ENCODE data around the gene TMEM128.
A peak's percentile ranks its signal among the peaks of the same experiment; 100 is the strongest.

The TMEM128 gene

GRCh38 chr4:4248029-4248884 is at the start of gene TMEM128:
Gene TMEM128, minus strand, starts transcription at chr4:4248223. Its CDS starts 21 bp downstream, at chr4:4248202.
- H3K9me3 Mint-ChIP-seq: no peaks in the 10 kb centered on the region
- H3K4me1 Mint-ChIP-seq (ENCODE audit: low read depth): peaks cover 28% of the 10 kb centered on the region
- DNase-seq: peak; percentile 95
- peak within 1 kb of the TSS; percentile 96 for H3K4me3 Mint-ChIP-seq
- H3K36me3 Mint-ChIP-seq (ENCODE audit: low read depth): peaks cover 45% of the 10 kb centered on the region
- peak within 1 kb of the TSS; percentile 98 for H3K27ac Mint-ChIP-seq
- no peaks in the 10 kb centered on the region for H3K27me3 Mint-ChIP-seq

GRCh38 chr4:4296283-4296846 is 48.3 kb upstream of the TMEM128 start:
- Mint-ChIP-seq H3K27ac (no peak overlapping the region), H3K4me1 (ENCODE audit: low read depth) (peaks cover 36% of the 10 kb centered on the region), H3K27me3 (no peaks in the 10 kb centered on the region), H3K36me3 (ENCODE audit: low read depth) (peaks cover 42% of the 10 kb centered on the region), H3K4me3 (no peak overlapping the region), H3K9me3 (no peaks in the 10 kb centered on the region)
- no peak for DNase-seq

GRCh38 chr4:4293279-4293678 is 45.3 kb upstream of the TMEM128 start:
- peaks cover 44% of the 10 kb centered on the region for H3K36me3 Mint-ChIP-seq (ENCODE audit: low read depth)
- no peak for DNase-seq
- H3K27me3 Mint-ChIP-seq: no peaks in the 10 kb centered on the region
- peaks cover 46% of the 10 kb centered on the region for H3K4me1 Mint-ChIP-seq (ENCODE audit: low read depth)
- no peak overlapping the region for H3K4me3 Mint-ChIP-seq
- H3K9me3 Mint-ChIP-seq: no peaks in the 10 kb centered on the region
- H3K27ac Mint-ChIP-seq: no peak overlapping the region

- H3K27ac Mint-ChIP-seq: peak within 1 kb of the TSS; percentile 94
- H3K27me3 Mint-ChIP-seq: no peaks in the 10 kb centered on the region
- H3K4me3 Mint-ChIP-seq: peak within 1 kb of the TSS; percentile 97
- peaks cover 62% of the 10 kb centered on the region for H3K36me3 Mint-ChIP-seq (ENCODE audit: low read depth)
- peak; percentile 99 for DNase-seq
- H3K9me3 Mint-ChIP-seq: no peaks in the 10 kb centered on the region
- peaks cover 61% of the 10 kb centered on the region for H3K4me1 Mint-ChIP-seq (ENCODE audit: low read depth)
Measured at GRCh38 chr4:4289941-4290850, 42.2 kb upstream of the TMEM128 start, which contains the start of the genes LYAR and ZBTB49. Gene LYAR, minus strand, starts transcription at chr4:4290154. Its CDS starts 6,412 bp downstream, at chr4:4283742. Gene ZBTB49, plus strand, starts transcription at chr4:4290251. Its CDS starts 9,695 bp downstream, at chr4:4299946.

GRCh38 chr4:4289597-4289940 is 41.5 kb upstream of the TMEM128 start:
- H3K4me1 Mint-ChIP-seq (ENCODE audit: low read depth): peaks cover 62% of the 10 kb centered on the region
- H3K4me3 Mint-ChIP-seq: peak overlapping the region; percentile 97
- H3K36me3 Mint-ChIP-seq (ENCODE audit: low read depth): peaks cover 65% of the 10 kb centered on the region
- H3K27me3 Mint-ChIP-seq: no peaks in the 10 kb centered on the region
- no peaks in the 10 kb centered on the region for H3K9me3 Mint-ChIP-seq
- no peak for DNase-seq
- H3K27ac Mint-ChIP-seq: peak overlapping the region; percentile 94

GRCh38 chr4:4289055-4289454 is 41.0 kb upstream of the TMEM128 start:
- H3K4me1 Mint-ChIP-seq (ENCODE audit: low read depth): peaks cover 65% of the 10 kb centered on the region
- no peaks in the 10 kb centered on the region for H3K9me3 Mint-ChIP-seq
- no peak for DNase-seq
- no peaks in the 10 kb centered on the region for H3K27me3 Mint-ChIP-seq
- H3K36me3 Mint-ChIP-seq (ENCODE audit: low read depth): peaks cover 70% of the 10 kb centered on the region
- H3K4me3 Mint-ChIP-seq: peak overlapping the region; percentile 97
- peak overlapping the region; percentile 94 for H3K27ac Mint-ChIP-seq

GRCh38 chr4:4288098-4288497 is 40.1 kb upstream of the TMEM128 start:
- H3K36me3 Mint-ChIP-seq (ENCODE audit: low read depth): peaks cover 79% of the 10 kb centered on the region
- H3K4me1 Mint-ChIP-seq (ENCODE audit: low read depth): peaks cover 63% of the 10 kb centered on the region
- H3K27me3 Mint-ChIP-seq: no peaks in the 10 kb centered on the region
- peak overlapping the region; percentile 55 for H3K27ac Mint-ChIP-seq
- no peak for DNase-seq
- H3K4me3 Mint-ChIP-seq: peak overlapping the region; percentile 64
- H3K9me3 Mint-ChIP-seq: no peaks in the 10 kb centered on the region

- Mint-ChIP-seq H3K4me1 (ENCODE audit: low read depth) (peaks cover 44% of the 10 kb centered on the region), H3K36me3 (ENCODE audit: low read depth) (peaks cover 94% of the 10 kb centered on the region), H3K27ac (peak overlapping the region; percentile 44), H3K9me3 (no peaks in the 10 kb centered on the region), H3K27me3 (no peaks in the 10 kb centered on the region), H3K4me3 (no peak overlapping the region)
- no peak for DNase-seq
Measured at GRCh38 chr4:4284827-4285618, 37.0 kb upstream of the TMEM128 start.

- no peak for DNase-seq
- no peaks in the 10 kb centered on the region for H3K9me3 Mint-ChIP-seq
- no peak overlapping the region for H3K27ac Mint-ChIP-seq
- peaks cover 21% of the 10 kb centered on the region for H3K4me1 Mint-ChIP-seq (ENCODE audit: low read depth)
- no peak overlapping the region for H3K4me3 Mint-ChIP-seq
- no peaks in the 10 kb centered on the region for H3K27me3 Mint-ChIP-seq
- peaks cover 96% of the 10 kb centered on the region for H3K36me3 Mint-ChIP-seq (ENCODE audit: low read depth)
Measured at GRCh38 chr4:4281787-4282186, 33.8 kb upstream of the TMEM128 start.

GRCh38 chr4:4277531-4277930 is 29.5 kb upstream of the TMEM128 start:
- H3K9me3 Mint-ChIP-seq: no peaks in the 10 kb centered on the region
- H3K36me3 Mint-ChIP-seq (ENCODE audit: low read depth): peaks cover 97% of the 10 kb centered on the region
- H3K27ac Mint-ChIP-seq: no peak overlapping the region

GRCh38 chr4:4274226-4274625 is 26.2 kb upstream of the TMEM128 start:
- Mint-ChIP-seq H3K27me3 (no peaks in the 10 kb centered on the region), H3K4me1 (ENCODE audit: low read depth) (peaks cover 21% of the 10 kb centered on the region), H3K36me3 (ENCODE audit: low read depth) (peaks cover 99% of the 10 kb centered on the region), H3K4me3 (no peak overlapping the region), H3K9me3 (no peaks in the 10 kb centered on the region), H3K27ac (peak overlapping the region; percentile 14)
- DNase-seq: no peak

More at GRCh38 chr4:4277531-4277930, 29.5 kb upstream of the TMEM128 start:
- no peak for DNase-seq
- no peak overlapping the region for H3K4me3 Mint-ChIP-seq
- no peaks in the 10 kb centered on the region for H3K4me1 Mint-ChIP-seq (ENCODE audit: low read depth)
- no peaks in the 10 kb centered on the region for H3K27me3 Mint-ChIP-seq

GRCh38 chr4:4271912-4272311 is 23.9 kb upstream of the TMEM128 start:
- Mint-ChIP-seq H3K27ac (no peak overlapping the region), H3K27me3 (no peaks in the 10 kb centered on the region), H3K4me3 (no peak overlapping the region), H3K9me3 (no peaks in the 10 kb centered on the region), H3K36me3 (ENCODE audit: low read depth) (peaks cover 99% of the 10 kb centered on the region), H3K4me1 (ENCODE audit: low read depth) (peaks cover 30% of the 10 kb centered on the region)
- DNase-seq: no peak

GRCh38 chr4:4270529-4270928 is 22.5 kb upstream of the TMEM128 start:
- Mint-ChIP-seq H3K36me3 (ENCODE audit: low read depth) (peaks cover 99% of the 10 kb centered on the region), H3K9me3 (no peaks in the 10 kb centered on the region), H3K4me1 (ENCODE audit: low read depth) (peaks cover 30% of the 10 kb centered on the region), H3K4me3 (peak overlapping the region; percentile 31), H3K27me3 (no peaks in the 10 kb centered on the region), H3K27ac (peak overlapping the region; percentile 76)
- no peak for DNase-seq

GRCh38 chr4:4269856-4270255 is 21.8 kb upstream of the TMEM128 start:
- H3K36me3 Mint-ChIP-seq (ENCODE audit: low read depth): peaks cover 93% of the 10 kb centered on the region
- no peak for DNase-seq
- peaks cover 30% of the 10 kb centered on the region for H3K4me1 Mint-ChIP-seq (ENCODE audit: low read depth)
- peak overlapping the region; percentile 87 for H3K27ac Mint-ChIP-seq
- no peaks in the 10 kb centered on the region for H3K27me3 Mint-ChIP-seq
- no peaks in the 10 kb centered on the region for H3K9me3 Mint-ChIP-seq
- peak overlapping the region; percentile 27 for H3K4me3 Mint-ChIP-seq
